Common myeloid progenitor, CD34-positive (primary cell): ENCODE measurements around the gene ZBTB7C. TPM values are rescaled to one million over a fixed set of nuclear protein-coding genes. Genes with fewer than 3 reads are reported as not detected.
A peak's percentile ranks its signal among the peaks of the same experiment; 100 is the strongest.

Source experiments
- CTCF ChIA-PET: fragments of 350-600 bp; sonication (Branson Sonifier 250); formaldehyde crosslinking; loops from one replicate; lab custom pipeline; 2021; ENCODE audit warnings: antibody characterized with exemption; lab: Charles Lee
- POLR2A ChIA-PET: fragments of 350-600 bp; sonication (Branson Sonifier 250); formaldehyde crosslinking; loops from one replicate; lab custom pipeline; 2021; ENCODE audit warnings: antibody characterized with exemption; lab: Charles Lee
- DNase-seq, 3 donors: peaks; one replicate each; pipeline versions ENCODE4 v3.0.0 to v3.0.0-alpha.2; 2013
- H3K27ac ChIP-seq, 2 experiments: 1 replicate in 1 of 2; 2 replicates in 1 of 2; pipeline ENCODE4 v1.7.0; 2013; ENCODE audit warnings: inconsistent platforms in 2 of 2, low read length in 2 of 2, mild to moderate bottlenecking in 2 of 2, low read depth in 1 of 2, moderate library complexity in 1 of 2; ENCODE audit not compliant: severe bottlenecking in 2 of 2, insufficient read depth in 1 of 2, poor library complexity in 1 of 2
- H3K27me3 ChIP-seq, 5 experiments: replicated peaks in 2 of 5; 1 replicate in 3 of 5; 2 replicates in 2 of 5; pipeline versions ENCODE4 v1.6.1 to v1.7.0; 2013; ENCODE audit warnings: low read length in 4 of 5, mild to moderate bottlenecking in 2 of 5, moderate library complexity in 2 of 5, inconsistent platforms in 1 of 5; ENCODE audit not compliant: insufficient read depth in 5 of 5, control insufficient read depth in 4 of 5
- H3K36me3 ChIP-seq, 4 experiments: 1 replicate in 2 of 4; 2 replicates in 2 of 4; pipeline versions ENCODE4 v1.6.1 to v1.7.0; 2013; ENCODE audit warnings: low read length in 3 of 4, control low read depth in 1 of 4, mild to moderate bottlenecking in 1 of 4; ENCODE audit not compliant: control insufficient read depth in 4 of 4, insufficient read depth in 4 of 4
- H3K4me1 ChIP-seq, 4 experiments: 1 replicate in 3 of 4; 2 replicates in 1 of 4; pipeline versions ENCODE4 v1.6.1 to v1.7.1; 2013; ENCODE audit warnings: low read length in 3 of 4, mild to moderate bottlenecking in 3 of 4, control low read depth in 1 of 4, inconsistent platforms in 1 of 4, moderate library complexity in 1 of 4; ENCODE audit not compliant: control insufficient read depth in 4 of 4, insufficient read depth in 4 of 4; ENCODE audit errors: control extremely low read depth in 1 of 4
- H3K4me3 ChIP-seq, 7 experiments: 1 replicate in 4 of 7; 2 replicates in 3 of 7; pipeline versions ENCODE4 v1.5.1 to v1.7.0; 2013; ENCODE audit warnings: mild to moderate bottlenecking in 7 of 7, low read length in 6 of 7, moderate library complexity in 6 of 7, inconsistent platforms in 2 of 7, low read depth in 2 of 7, control low read depth in 1 of 7; ENCODE audit not compliant: insufficient read depth in 4 of 7, control insufficient read depth in 1 of 7; ENCODE audit errors: extremely low read depth in 1 of 7
- H3K9me3 ChIP-seq, 5 experiments: 1 replicate in 4 of 5; 2 replicates in 1 of 5; pipeline versions ENCODE4 v1.6.1 to v1.7.1; 2013; ENCODE audit warnings: low read length in 4 of 5, mild to moderate bottlenecking in 2 of 5, inconsistent platforms in 1 of 5, low read depth in 1 of 5, moderate library complexity in 1 of 5; ENCODE audit not compliant: control insufficient read depth in 4 of 5, insufficient read depth in 2 of 5; ENCODE audit errors: control extremely low read depth in 1 of 5
- whole genome bisulfite sequencing: methylation state at CpG from one replicate; pipeline ENCODE4 v1.1.5; 2013; ENCODE audit not compliant: insufficient coverage; 5-methylcytosine and 5-hydroxymethylcytosine counted together
- polyA plus RNA-seq: library from polyadenylated mRNA; unstranded; fragments of 120-200 nt; gene quantifications from one replicate; pipeline ENCODE4 v1.2.1, GENCODE V29; 2013

The ZBTB7C gene
- polyA plus RNA-seq = not detected

DNA sequence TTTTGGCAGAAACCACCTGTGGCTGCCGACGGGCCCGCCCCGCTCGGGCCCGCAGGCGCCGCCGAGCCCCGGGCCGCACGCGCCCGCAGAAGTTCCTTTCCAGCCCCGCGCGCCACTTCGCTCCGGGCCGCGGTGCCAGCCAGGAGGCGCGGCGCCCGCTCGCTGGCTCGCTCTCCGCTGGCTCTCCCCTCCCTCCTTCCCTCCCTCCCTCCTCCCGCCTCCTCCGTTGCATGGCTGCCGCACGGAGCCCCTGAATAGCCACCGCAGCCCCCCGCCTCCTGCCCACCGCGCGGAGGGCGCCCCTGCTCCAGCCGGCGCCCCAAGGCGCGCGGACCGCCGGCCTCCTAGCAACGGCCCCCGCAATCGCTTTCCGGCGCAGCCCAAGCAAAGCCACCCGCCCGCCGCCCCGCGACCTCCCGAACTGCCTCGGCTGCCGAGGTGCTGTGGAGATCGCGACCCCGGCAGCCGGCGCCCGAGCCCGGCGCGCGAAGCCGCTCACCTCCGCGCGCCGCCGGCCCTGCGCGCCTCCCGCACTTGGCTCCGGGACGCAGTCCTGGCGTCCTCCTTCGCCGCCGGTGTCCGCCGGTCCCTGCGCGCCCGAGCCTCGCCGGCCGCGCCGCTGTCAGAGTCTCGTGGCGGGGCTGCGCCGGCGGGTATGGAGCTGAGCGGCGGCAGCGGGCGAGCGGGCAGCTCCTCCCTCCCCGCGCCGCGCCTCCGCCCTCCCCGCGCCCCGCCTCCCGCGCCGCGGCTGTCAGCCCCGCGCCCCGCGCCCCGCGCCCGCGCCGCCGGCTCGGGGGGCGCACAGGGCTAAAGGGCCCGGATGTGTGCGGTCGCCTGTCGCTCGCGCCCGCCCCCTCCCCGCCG lies at the start of gene ZBTB7C:
Gene ZBTB7C, minus strand, starts transcription at position 657 of the 864 bp plus-strand sequence.
- WGBS = under 1% methylated on average over 81 of the region's 136 CpGs
- H3K4me3 ChIP-seq = peak within 1 kb of the TSS; percentile 28 to 81 (median 68)
- peaks cover 0 to 4% (median 2%) of the 10 kb centered on the region in 5 experiments for H3K9me3 ChIP-seq
- POLR2A ChIA-PET = no interaction called here
- H3K27ac ChIP-seq = no peak within 1 kb of the TSS
- CTCF ChIA-PET = no interaction called here
- peaks cover 15 to 94% (median 50%) of the 10 kb centered on the region in 5 experiments for H3K27me3 ChIP-seq
- peaks cover 0 to 22% (median 19%) of the 10 kb centered on the region in 4 experiments for H3K4me1 ChIP-seq
- no peaks in the 10 kb centered on the region for H3K36me3 ChIP-seq
- peak in 2 of 3 donors; percentile 36 to 49 for DNase-seq

DNA sequence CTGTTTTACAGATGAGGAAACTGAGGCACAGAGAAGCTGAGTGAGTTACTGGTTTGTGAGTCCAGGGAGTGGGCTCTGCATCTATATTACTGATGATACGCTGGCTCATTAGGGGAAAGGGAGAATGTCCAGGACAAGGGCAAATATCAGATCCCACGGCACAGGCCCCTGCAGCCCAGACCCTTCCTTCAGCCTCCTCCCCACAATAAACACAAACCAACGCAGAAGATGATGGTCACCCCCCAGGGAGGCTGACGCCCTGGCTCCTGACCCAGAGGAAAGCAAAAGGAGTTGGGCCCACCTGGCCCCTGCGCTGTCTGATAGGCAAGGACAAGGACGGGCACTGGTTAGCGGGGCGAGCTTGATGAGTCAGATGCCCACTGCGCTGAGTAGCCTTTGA lies 47.7 kb upstream of the ZBTB7C start:
- no peak overlapping the region for H3K27ac ChIP-seq
- H3K4me1 ChIP-seq = peaks cover 0 to 26% (median 13%) of the 10 kb centered on the region in 4 experiments
- ChIA-PET POLR2A (interaction anchor here (1.0 kb wide), 1 partner anchor 1004 kb away, joined by 4 read pairs; the partner anchor contains the start of gene DYM), CTCF (interaction anchor here (0.8 to 9.2 kb wide), 4 partner anchors 8 to 14 kb away, joined by 3 to 92 read pairs (median 5); no protein-coding TSS in a partner anchor)
- DNase-seq = no peak
- no peaks in the 10 kb centered on the region for H3K9me3 ChIP-seq
- no peaks in the 10 kb centered on the region for H3K36me3 ChIP-seq
- peaks cover 6 to 82% (median 45%) of the 10 kb centered on the region in 5 experiments for H3K27me3 ChIP-seq
- WGBS = 100% methylated on average over 5 of the region's 9 CpGs
- H3K4me3 ChIP-seq = no peak overlapping the region

- H3K9me3 ChIP-seq = no peaks in the 10 kb centered on the region
- peaks cover 0 to 26% (median 13%) of the 10 kb centered on the region in 4 experiments for H3K4me1 ChIP-seq
- peaks cover 2 to 85% (median 42%) of the 10 kb centered on the region in 5 experiments for H3K27me3 ChIP-seq
- ChIA-PET POLR2A (interaction anchor here (1.0 kb wide), 1 partner anchor 1005 kb away, joined by 4 read pairs; the partner anchor contains the start of gene DYM), CTCF (interaction anchor here (0.8 to 9.2 kb wide), 8 partner anchors 9 to 20 kb away, joined by 3 to 92 read pairs (median 3); no protein-coding TSS in a partner anchor)
- H3K4me3 ChIP-seq = no peak overlapping the region
- no peak overlapping the region for H3K27ac ChIP-seq
- peak; percentile 52 to 82 (median 76) for DNase-seq
- no peaks in the 10 kb centered on the region for H3K36me3 ChIP-seq
- 28% methylated on average over 8 of the region's 13 CpGs for WGBS
Observed at GRCh38 chr18:48455555-48456478, 46.6 kb upstream of the ZBTB7C start.

DNA sequence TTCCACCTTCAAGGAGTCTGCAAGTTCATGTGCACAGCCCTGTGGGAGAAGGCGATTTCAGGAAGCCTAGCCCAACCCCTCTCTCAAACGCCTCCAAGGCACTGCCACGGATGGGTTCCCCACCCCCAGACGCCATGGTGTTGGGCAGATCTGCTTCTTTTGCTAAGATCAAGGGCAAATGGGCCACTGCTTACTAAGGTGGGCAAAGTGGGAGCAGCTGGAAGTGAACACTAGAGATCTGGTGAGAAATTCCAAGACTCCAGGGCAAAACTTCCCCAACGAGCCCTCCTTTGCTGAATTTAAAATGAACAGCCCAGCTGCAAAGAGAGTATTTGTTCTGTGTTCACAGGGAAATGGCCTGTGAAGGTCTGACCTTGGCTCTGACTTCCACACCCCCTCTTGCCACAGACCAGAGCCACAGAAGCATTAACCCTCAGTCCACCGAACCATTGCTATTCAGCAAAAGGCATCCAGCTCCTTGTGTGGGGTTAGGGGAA lies 45.1 kb upstream of the ZBTB7C start:
- POLR2A ChIA-PET = no interaction called here
- Histone ChIP-seq H3K27me3 (peaks cover 2 to 87% (median 43%) of the 10 kb centered on the region in 5 experiments), H3K4me3 (no peak overlapping the region), H3K36me3 (no peaks in the 10 kb centered on the region), H3K27ac (no peak overlapping the region), H3K4me1 (peaks cover 0 to 25% (median 13%) of the 10 kb centered on the region in 4 experiments), H3K9me3 (no peaks in the 10 kb centered on the region)
- WGBS = 12% methylated on average over 5 of the region's 6 CpGs
- CTCF ChIA-PET = interaction anchor here (0.6 to 9.2 kb wide), 5 partner anchors 9 to 1184 kb away, joined by 3 to 92 read pairs (median 3); no protein-coding TSS in a partner anchor
- DNase-seq = no peak

DNA sequence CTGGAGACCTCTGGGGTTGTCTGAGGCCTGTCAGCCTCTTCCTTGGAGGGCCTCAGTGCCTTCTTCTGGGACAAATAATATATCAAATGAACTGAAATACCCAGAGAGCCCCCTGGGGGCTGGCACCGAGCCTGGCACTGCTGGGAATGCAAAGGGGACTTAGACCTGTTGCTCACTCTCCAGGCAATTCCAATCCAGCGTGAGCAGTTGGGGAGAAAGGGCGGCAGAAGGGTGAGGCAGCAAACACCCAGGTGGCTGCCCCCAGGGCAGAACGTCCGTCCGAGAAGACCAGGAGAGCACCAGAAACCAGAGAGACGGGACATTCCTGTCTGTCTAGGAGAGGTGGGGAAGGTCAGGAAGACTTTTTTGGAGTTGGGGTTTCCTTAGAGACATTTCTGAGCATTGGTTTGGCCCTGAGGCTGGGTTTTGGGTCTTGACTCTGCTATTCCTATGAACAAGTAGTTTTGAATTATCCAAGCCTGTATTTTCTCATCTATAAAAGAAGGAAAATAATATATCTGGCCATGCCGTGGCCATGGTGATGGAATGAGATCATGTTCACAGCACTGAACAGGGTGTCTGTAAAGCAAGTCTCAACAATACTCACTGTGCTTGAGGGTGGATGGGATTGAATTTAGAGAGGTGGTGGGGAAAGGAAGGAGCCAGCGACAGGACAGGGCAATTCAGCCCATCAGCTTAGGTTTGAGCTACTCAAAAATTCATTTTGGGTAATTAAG lies 44.3 kb upstream of the ZBTB7C start:
- no peak for DNase-seq
- Histone ChIP-seq H3K27me3 (peaks cover 0 to 87% (median 43%) of the 10 kb centered on the region in 5 experiments), H3K9me3 (no peaks in the 10 kb centered on the region), H3K4me1 (peaks cover 0 to 19% (median 10%) of the 10 kb centered on the region in 4 experiments), H3K36me3 (no peaks in the 10 kb centered on the region), H3K27ac (no peak overlapping the region), H3K4me3 (no peak overlapping the region)
- ChIA-PET POLR2A (no interaction called here), CTCF (interaction anchor here (0.6 to 9.2 kb wide), 4 partner anchors 8 to 1183 kb away, joined by 3 to 92 read pairs (median 6); no protein-coding TSS in a partner anchor)
- 91% methylated on average over 9 of the region's 9 CpGs for WGBS

DNA sequence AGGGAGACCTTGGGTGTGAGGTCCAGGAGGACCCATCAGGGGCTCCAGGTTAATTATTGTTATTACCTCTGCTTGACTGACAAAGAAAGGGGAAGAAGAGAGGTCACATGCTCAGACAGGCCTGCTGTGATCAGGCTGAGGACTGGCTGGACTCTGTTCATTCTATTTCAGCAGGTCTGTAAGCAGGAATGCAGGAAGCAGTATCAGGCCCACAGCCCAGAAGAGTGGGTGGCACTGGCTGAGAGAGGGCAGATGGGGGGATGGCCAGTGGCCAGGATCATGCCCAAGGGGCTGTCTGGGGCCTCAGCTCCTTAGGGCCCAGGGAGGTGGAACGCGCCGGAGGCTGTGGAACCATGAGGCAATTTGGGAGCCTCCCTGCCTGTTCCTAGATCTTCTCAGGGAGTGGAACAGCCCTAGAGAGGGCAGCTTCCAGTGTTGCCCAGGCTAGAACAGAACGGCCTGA lies 43.7 kb upstream of the ZBTB7C start:
- Histone ChIP-seq H3K36me3 (no peaks in the 10 kb centered on the region), H3K4me3 (no peak overlapping the region), H3K4me1 (peaks cover 0 to 19% (median 10%) of the 10 kb centered on the region in 4 experiments), H3K27ac (no peak overlapping the region), H3K9me3 (no peaks in the 10 kb centered on the region), H3K27me3 (peaks cover 0 to 86% (median 42%) of the 10 kb centered on the region in 5 experiments)
- ChIA-PET CTCF (interaction anchor here (2.5 kb wide), 1 partner anchor 8 kb away, joined by 9 read pairs; no protein-coding TSS in a partner anchor), POLR2A (no interaction called here)
- WGBS = 100% methylated on average over 1 of the region's 4 CpGs
- no peak for DNase-seq
